GM23338 (cell line): ENCODE data around the gene JPH4.
A peak's percentile ranks its signal among the peaks of the same experiment; 100 is the strongest.

Experiments used
- CTCF ChIP-seq, 2 experiments: fragments of 200-600 bp in 1 of 2; sonication (generic) in 1 of 2; conservative IDR thresholded peaks; 2 replicates each; pipeline versions ENCODE4 v1.5.1 to v1.6.1; 2016 to 2017; ENCODE audit warnings: antibody characterized with exemption in 2 of 2, low read depth in 2 of 2, mild to moderate bottlenecking in 2 of 2, moderate library complexity in 1 of 2
- EZH2 ChIP-seq: fragments of 200-600 bp; sonication (generic); IDR thresholded peaks from one replicate; pipeline ENCODE4 v1.8.0; 2017; ENCODE audit warnings: antibody characterized with exemption, mild to moderate bottlenecking, low read depth; ENCODE audit not compliant: unreplicated experiment
- EZH2phosphoT487 ChIP-seq: fragments of 200-600 bp; sonication (generic); IDR thresholded peaks from one replicate; pipeline ENCODE4 v1.8.1; 2018; ENCODE audit warnings: antibody characterized with exemption; ENCODE audit not compliant: unreplicated experiment
- POLR2AphosphoS5 ChIP-seq: IDR thresholded peaks from 2 replicates; pipeline ENCODE4 v1.6.1; 2016; ENCODE audit warnings: antibody characterized with exemption, low read depth

- TF ChIP-seq CTCF (conservative IDR thresholded peaks at IDR 0.05; ENCODE audit: low read depth in 2 of 2) (peak; percentile 73 to 92), POLR2AphosphoS5 (no peak), EZH2phosphoT487 (no peak), EZH2 (no peak)
Measured at GRCh38 chr14:23588884-23589598, 10.5 kb upstream of the JPH4 start.
